ENCODE data around the gene RAPGEF4.
"Not testable (repeated sequence)": the region's sequence is repeated elsewhere in the genome, so short reads cannot be mapped to it uniquely, and the experiment has no call there.

Gene RAPGEF4

DNA sequence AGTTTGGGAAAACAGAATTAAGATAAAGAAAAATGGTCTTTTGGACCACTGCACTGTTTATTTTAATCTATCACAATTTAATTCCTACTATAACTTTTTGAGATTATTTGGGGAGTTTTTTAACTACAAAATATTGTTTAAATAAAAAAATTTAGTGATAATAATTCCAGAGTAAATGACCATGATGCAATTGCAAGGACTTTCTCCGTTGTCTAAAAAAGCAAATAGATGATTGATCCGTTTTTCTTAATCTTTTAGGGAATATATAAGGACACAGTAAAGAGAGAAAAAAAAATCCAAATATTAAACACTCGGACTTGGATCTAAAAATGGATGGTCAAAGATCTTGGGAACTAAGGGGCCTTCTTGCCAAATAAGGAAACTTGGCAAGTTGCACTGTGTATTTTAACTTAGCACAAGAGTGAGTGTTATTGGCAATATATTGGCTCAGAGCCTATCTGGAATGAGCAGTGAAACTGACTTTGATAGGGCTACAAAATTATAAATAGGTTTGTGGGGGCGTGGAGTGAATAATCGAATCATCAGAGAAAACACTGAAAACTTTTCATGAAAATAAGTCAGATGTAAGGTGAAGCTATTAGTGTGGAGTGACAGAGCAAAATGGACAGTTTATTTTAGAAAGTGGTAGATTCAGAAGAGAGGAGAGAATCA lies 342.0 kb downstream of the RAPGEF4 start:
- DNase-seq = no peak

DNA sequence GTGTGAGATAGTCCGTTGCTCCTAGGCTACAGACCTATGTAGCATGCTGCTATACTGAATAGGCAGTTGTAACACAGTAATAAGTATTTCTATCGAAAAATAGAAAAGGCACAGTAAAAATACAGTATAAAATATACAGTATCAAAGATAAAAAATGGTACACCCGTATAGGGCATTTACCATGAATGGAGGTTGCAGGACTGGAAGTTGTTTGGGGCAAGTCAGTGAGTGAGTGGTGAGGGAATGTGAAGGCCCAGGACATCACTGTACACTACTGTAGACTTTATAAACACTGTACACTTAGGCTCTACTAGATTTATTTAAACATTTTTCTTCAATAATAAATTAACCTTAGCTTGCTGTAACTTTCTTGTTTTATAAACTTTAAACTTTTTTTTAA lies 343.5 kb downstream of the RAPGEF4 start:
- DNase-seq = no peak

DNA sequence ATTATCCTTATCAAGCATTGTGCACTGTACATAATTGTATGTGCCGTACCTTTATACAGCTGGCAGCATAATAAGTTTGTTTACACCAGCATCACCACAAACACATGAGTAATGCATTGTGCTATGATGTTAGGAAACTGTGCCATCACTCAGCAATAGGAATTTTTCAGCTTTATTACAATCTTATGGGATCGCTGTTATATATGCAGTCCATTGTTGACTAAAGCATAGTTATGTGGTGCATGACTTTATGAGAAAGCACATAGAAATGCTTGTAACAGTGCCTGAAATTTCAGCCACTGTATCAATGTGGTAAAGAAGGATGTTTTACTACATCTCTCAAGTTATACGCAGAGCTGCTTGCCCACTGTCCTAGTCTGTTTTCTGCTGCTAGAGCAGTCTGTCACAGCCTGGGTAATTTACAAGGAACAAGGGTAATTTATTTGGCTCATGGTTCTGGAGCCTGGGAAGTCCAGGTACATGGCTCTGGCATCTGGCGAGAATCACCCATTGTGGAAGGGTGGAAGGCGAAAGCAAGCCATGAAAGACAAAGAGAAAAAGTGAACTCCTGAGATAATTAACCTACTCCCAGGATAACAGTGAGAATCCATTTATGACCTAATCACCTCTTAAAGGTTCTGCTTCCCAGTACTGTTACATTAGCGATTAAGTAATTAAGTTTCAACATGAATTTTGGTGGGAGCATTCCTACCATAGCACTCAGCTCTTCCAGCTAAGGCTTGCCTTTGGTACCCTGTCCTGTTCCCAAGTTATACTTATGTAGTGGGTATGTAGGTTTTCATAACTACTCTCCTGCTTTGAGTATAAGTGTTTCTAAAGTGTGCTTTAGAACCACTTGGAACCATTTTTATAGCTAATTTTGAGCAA lies 344.6 kb downstream of the RAPGEF4 start:
- DNase-seq = no peak

DNA sequence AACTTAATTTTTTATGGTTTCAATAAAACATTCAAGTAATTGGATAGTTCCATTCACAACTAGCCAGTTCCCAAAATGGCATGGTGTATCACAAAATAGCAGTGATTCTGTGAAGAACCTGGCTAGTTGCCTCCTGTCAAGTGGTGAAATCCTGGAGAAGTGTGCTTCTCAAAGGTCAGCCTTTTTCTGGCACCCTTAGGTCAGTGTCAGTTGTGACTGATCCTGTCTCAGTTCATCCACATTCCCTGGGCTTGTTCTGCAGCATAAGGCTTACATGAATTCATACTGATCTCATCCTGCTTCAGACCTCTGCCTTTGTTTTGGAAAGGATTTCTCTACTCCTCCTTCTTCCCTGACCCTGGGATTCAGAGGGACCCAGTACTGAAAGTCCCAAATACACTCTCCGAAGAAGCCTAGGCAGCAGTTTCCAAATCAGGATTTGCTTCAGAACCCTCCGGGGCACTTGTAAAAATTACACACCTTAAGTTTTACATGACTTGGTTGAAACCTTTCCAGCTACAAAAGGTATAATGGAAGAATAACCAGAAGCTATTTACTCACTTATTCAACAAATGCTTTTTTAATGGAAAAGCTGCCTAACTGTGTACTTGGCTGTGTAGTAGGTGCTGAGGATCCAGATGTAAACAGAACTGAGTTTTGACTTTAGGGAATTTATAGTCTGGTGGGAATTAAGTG lies 351.0 kb downstream of the RAPGEF4 start:
- no peak for DNase-seq

DNA sequence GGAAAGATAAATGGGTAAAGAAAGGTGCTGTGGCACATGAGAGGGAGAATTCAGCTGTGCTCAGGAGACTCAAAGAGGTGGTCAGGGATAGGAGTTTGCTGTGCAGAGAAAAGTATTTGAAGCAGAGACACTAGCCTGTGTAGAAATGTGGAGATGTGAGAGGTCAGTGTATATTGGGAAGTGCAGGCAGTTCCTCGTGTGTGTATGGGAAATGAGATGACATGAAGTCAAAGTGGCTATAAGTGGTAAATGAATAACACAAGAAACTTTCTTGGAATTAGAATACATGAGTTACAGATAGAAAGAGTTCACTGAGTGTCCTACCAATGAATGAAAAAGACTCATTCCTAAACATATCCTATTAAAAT lies 351.6 kb downstream of the RAPGEF4 start:
- DNase-seq = no peak

DNA sequence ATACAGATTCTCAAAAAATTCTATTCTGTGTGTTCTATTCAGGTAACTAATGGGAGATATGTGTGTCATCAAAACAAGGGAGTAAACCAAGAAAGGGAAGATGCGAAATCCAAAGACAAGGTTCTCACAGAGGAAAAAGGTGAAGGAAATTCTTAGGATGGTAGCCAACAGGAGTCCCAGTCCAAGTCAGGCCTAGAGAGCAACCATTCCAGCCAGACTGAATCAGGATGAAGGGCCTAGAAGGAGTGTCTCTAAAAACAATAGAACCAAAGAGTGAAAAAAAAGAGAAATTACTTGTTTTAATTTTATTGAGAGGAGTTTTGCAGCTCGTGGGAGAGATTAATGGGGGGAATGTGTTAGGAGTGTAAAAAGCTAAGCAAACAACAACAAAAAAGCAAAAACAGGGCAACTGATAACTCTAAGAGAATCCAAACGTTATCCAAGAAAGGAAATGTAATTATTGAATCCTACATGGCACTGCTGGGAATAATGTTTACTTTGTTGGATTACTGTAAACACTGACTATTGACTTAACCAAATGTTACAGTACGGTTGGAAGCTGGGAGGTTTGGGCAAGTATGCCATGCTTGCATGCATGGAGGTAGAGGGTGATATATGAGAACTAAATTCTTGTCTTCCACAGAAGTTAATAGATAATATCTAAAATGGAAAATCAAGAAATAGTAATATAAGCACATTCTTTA lies 352.3 kb downstream of the RAPGEF4 start:
- no peak for DNase-seq

DNA sequence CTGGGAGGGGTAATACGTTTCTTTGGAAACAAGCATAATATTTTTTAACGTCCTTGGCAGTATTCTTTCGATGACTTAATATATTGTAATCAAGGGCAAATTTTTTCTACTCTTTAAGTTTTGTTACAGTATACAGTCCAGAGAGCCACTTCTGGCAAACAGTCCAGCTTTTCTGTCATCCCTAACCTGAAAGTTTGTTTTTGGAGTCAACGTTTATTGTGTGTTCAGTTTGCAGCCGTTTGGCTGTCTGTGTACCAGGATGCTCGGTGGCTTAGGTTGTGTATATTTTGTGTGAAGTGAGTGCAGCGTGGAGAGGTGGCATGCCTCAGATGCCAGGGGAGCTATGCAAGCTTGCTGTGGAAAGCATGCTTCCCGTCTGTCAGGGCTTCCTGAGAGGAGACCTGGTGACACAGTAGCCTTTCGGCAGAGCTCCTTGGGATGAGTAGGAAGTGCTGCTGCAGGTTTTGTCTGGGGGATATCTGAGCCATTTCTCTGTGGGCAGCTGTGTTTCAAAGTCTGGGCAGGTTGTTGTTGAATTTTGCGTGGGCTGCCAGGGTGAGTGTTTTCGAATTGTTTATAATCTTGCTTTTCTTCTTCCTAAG lies 354.7 kb downstream of the RAPGEF4 start:
- DNase-seq = no peak

DNA sequence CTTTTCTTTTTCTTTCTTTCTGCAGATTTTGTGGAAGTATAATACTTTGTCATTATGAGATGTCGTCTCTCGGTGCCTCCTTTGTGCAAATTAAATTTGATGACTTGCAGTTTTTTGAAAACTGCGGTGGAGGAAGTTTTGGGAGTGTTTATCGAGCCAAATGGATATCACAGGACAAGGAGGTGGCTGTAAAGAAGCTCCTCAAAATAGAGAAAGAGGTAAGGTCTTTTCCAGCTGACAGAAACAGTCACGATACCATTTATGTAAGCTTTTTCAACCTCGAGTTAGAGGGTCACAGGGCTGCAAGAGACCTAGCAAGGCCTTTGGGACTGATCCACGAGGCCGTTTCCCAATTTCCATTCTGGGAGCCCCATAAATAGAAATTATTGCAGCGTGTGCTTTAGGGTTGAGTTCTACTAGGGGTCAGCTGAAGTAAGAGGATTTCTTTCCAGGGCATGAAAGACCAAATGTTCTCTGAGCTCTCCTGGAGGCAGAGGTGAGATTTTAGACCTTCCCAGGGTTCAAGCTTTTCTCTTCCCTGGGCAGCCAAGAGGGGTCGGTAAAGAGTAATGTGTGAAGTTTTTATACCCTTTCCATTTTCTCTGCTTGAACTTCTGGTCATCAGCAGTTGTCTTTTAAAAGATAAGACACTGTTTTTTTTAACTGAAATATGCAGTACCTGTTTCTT lies 355.5 kb downstream of the RAPGEF4 start:
- DNase-seq = no peak

DNA sequence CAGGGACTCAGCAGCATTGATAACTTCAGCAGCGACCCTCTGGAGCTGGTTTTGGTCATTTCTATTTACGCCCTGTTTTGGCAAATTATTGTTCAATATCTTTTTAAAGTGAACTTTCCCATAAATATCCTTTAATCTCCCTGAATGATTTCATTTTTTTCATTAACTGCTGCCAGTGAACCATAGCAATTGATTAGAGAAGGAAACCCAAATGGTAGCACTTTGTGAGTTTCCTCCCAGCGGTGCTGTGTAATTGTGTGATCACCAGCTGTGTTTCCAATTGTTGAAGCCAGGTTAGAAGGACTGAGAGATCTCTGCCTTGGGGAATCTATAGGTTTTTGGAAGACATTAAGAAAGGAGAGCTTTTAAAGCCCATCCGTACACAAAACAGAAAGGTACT lies 356.3 kb downstream of the RAPGEF4 start:
- DNase-seq = no peak

DNA sequence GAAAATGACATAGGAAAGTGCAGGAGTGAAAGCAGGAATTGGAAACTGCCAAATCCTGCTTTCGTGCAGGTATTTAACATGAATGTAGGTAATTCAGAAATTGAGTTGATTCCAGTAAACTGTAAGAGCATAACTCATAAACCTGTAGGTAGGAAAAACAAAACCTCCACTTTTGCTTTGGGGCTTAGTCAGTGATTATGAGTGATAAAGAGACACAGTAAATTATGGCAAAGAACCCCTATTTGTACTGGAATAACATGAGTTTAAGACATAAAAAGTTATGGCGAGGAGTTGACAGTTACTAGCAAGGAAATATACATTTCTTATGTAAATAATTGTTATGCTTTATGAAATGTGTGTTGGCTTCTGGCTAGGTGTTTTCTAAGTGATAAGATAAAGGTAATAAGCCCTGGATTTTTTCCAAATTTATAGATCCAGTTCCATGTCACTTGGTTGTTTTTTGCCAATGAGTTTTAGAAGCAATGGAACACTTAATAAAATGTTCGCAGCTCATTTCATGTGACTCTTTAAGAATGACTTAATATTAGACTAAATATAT lies 357.3 kb downstream of the RAPGEF4 start:
- DNase-seq = no peak

DNA sequence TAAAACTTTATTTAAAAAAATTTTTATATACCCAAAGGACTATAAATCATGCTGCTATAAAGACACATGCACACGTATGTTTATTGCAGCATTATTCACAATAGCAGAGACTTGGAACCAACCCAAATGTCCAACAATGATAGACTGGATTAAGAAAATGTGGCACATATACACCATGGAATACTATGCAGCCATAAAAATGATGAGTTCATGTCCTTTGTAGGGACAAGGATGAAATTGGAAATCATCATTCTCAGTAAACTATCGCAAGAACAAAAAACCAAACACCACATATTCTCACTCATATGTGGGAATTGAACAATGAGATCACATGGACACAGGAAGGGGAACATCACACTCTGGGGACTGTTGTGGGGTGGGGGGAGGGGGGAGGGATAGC lies 358.0 kb downstream of the RAPGEF4 start:
- not testable (repeated sequence) for DNase-seq

DNA sequence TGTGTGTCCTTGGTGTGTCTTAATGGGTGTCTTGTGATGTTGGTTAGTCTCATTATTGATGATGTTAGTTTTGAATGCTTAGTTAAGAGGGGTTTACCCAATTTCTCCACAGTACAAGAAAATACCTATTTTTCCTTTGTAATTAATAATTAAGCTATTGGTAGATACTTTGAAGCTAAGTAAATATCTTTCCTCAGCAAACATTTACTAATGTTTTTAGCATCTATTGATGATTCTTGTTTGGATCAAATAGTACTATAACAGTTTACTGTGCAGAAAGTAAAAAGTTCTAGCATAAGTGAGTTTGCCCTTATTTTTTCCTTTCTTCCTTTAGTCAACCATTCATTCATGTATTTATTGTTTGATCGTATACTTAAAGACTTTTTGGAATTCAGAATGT lies 359.1 kb downstream of the RAPGEF4 start:
- no peak for DNase-seq

DNA sequence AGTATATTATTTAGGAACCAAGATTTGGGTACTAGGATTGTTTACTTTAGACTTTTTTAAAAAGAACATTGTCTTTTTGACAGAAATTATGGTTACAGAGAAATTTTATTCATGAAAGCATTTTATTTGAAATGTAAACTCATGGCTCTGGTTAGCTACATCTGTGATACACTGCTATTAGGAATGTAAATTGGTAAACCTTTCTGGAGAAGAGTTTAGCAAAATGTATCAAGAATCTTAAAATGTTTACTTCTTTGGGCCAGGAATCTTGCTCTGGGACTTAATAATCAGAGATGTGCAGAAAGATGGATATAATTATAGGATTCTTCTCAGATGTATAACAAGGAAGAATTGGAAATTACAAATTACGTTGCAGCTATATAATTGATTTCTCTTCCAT lies 359.7 kb downstream of the RAPGEF4 start:
- no peak for DNase-seq

DNA sequence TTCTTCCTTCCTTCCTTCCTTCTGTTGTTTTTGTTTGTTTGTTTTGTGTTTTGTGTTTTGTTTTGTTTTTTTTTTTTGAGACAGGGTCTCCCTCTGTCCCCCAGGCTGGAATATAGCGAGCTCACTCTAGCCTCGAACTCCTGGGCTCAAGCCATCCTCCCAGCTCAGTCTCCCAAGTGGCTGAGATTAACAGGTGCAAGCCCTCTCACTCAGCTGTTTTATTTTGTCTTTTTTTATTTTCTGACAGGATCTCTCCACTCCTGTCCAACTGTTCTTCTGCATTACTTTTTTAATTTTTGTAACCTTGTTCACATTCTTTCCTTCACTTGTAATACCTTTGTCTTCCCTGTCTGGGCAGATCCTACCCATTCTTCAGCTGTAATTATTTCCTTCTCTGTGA lies 363.6 kb downstream of the RAPGEF4 start:
- DNase-seq = no peak

DNA sequence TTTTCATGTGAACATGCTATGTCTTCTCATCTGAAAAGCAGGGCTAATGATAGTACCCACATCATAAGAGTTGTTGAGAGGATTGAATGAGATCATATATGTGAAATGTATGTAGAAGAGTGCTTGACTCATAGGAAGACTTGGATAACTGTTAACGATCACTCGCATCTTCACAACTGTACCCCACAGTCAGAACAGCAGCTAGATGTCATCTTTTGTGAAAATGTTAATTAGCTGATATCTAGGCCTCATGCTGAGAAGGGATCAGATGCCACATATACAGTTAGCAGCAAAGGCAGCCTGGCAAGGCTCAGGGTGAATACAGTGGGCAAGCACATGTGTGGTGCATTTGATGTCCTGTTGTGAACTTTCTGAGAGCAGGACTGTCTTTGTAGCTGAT lies 364.2 kb downstream of the RAPGEF4 start:
- no peak for DNase-seq

DNA sequence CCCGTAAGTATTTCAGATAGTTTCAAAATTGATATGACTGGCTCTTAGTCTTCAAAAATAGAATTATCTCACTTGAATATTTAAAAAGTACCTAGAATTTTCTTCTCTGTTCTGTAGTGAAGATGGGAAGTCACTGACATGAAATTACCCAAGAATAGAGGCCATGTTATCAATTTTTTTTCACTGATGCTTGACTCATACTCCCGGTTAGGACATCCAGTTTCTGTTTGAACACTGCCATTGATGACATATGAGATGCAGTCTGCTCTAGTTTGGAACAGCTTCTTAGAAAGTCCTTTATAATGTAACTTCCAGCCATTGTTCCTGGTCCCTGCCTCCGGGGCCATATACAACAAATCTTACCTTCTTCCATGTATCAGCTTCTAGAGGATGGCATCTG lies 366.0 kb downstream of the RAPGEF4 start:
- DNase-seq = no peak

Data from CD4-positive, alpha-beta T cell treated with Interleukin-17A for 4 hours (primary cell).